ENCODE data around the gene DAG1.

GRCh38 chr3:49501842-49502241, 31.8 kb downstream of the DAG1 start:
- TF ChIP-seq POLR2A (IDR thresholded peaks at IDR 0.05) (no peak), CTCF (IDR thresholded peaks at IDR 0.05) (no peak)
